Measurements from ENCODE around the gene DNAJB6.

DNAJB6 gene

DNA sequence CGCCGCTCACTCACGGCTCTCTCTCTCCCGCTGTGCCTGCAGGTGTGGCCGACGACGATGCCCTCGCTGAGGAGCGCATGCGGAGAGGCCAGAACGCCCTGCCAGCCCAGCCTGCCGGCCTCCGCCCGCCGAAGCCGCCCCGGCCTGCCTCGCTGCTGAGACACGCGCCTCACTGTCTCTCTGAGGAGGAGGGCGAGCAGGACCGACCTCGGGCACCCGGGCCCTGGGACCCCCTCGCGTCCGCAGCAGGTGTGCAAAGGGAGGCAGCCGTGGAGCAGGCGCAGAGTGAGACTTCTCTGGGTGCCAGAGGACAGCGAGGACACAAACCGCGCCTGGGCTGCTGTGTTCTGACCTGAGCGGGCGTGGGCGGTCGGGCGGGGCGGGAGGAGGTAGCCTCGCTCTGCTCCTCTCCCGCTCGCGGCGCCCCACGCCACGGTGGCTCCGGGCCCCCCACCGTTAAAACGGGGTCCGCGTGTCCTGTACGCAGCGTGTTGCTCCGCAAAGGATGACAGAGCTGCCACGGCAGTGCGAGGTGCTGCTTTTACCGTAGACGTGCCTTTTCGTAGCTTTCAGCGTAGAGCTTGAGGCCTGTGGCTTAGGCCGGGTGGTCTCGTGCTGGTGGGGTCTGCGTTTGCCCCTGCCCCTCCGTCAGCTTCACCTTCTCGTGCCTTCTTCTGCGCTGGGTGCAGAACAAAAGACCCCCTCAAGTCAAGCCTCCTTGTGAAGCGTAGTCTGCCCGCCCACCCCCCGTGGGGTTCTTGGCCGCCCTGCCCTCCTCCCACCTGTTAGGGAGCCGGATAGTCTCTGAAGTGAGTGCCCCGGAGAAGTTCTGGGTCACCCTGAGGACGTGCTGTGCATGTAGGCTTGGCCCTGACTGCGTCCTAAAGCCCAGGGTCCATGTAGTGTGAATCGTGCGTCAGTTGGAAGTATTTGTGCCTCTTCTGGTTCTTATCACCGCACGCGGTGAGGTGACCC is 73.2 kb downstream of the DNAJB6 start:
- DNase-seq (ENCODE audit: low spot score) = no peak

DNA sequence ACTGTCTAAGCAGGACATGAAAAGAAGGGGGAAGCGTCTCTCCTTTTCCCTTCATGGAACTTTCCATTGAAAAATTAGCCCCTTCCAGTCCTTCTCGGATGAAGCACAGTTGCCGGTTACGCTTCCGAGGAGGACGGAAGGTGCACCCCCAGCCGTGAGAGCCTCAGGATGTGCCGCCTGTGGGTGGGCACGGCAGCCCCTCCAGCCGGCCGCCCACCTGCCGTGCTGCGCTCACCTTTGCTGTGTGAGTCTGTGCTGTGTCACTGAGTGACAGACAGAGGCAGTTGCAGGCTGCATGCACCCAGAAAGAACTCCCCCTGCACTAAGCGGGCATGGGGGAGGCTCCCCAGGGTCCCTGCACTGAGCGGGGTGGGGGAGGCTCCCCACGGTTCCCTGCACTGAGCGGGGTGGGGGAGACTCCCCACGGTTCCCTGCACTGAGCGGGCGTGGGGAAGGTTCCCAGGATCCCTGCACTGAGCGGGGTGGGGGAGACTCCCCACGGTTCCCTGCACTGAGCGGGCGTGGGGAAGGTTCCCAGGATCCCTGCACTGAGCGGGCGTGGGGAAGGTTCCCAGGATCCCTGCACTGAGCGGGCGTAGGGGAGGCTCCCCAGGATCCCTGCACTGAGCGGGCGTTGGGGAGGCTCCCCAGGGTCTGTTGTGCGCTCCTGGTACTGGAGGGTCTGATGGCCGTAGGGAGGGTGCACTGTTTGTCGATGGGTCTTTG is 74.2 kb downstream of the DNAJB6 start:
- DNase-seq (ENCODE audit: low spot score) = no peak

DNA sequence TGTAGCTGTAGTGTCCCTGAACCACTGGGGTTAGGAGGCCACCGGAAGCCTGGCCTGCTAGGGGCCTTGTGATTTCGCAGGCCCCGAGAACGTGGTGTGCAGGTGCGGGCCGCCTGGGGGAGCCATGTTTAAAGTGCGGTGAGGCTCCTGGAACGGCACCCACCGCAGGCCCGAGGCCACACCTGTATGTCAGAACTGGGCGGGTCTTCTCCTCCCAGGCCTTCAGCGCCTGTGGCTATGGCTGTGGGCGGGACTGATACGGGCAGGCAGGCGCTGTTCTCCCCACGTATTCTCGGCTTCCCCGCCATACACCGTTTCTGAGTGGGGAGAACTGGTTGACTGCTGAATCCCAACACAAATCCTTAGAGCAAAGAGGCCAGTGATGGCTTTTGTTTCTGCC is 74.8 kb downstream of the DNAJB6 start:
- DNase-seq (ENCODE audit: low spot score) = no peak

DNA sequence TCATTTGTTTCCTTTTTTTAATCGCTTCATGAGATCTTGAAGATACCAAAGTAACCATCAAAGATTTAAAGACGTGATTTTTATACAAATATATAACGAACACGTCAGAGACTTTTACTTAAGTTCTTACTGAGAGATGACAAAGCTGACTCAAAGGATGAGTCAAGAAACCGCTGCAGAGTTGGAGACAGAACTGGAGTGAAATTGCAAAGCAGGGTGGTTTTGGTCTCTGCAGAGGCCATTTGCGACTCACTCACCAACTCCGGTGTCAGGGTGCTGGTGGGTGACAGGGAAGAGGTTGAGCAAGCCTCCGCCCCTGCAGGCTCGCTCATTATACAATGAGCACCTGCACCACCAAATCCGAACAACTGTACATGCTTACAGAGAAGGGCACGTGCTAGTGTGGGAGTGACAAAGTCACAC is 75.2 kb downstream of the DNAJB6 start:
- no peak for DNase-seq (ENCODE audit: low spot score)

DNA sequence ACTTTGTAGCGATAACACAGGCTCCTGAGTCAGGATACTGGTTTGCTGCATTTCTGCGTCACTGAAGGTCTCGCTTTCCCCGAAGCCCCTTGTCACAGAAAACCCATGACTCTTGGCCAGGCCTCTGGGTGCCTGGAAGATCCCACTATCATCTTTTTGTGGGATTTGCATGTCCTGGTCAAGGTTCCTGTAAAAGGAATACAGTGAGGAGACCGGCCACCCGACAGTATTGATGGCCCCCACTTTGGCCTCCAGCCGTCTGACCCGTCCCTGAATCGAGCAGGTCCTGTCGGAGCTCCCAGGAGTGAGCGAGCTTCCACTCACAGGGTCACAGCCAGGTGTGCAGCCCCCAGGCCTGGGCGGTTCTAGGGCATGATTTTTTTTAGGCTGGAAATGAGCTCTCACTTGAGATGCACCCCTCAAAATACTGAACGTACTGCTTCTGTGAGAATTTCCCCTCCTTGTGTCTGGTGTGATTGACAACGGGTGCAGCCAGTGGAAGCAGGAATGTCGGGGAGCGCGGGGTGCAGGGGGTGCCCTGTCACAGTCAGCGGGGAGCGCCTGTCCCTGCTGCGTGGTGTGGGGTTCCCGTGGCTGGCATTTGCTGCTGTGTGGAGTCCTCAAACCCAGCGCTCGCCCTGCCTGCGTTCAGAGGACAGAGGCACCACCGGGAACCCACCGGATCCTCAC is 75.8 kb downstream of the DNAJB6 start:
- DNase-seq (ENCODE audit: low spot score) = no peak

DNA sequence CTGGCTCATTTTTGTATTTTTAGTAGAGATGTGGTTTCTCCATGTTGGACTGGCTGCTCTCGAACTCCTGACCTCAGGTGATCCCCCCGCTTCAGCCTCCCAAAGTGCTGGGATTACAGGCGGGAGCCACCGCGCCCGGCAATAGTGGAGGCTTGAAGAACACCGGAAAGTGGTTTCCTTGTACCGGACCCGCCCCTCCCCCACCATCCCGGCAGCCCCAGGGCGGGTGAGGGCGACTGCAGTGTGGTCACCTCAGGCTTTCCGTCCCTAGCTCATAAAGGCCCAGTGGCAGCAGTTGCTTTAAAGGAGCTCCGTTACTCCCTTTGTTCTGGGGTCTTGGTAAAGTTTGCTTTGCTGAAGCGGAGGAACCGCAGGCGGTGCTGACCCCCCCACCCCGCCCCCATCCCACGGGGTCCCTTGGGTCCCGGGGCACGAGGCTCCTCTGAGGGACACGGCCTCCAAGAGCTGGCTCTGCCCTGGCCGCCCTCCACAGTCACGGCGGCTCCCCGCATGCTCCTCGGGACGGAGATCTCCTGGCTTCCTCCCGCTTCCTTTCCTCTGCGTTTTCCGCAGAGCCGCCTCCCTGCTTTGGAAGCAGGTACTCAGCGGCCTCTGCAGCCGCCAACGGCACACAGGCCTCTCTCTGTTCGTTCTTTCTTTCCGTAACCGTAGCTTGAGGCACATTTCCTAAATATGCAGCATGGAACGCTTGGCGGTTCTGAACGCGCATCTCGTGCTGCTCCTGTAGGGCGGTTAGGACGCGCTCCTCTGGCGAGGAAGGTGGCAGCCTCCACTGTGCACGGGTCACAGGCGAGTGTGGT is 77.3 kb downstream of the DNAJB6 start:
- DNase-seq (ENCODE audit: low spot score) = no peak

DNA sequence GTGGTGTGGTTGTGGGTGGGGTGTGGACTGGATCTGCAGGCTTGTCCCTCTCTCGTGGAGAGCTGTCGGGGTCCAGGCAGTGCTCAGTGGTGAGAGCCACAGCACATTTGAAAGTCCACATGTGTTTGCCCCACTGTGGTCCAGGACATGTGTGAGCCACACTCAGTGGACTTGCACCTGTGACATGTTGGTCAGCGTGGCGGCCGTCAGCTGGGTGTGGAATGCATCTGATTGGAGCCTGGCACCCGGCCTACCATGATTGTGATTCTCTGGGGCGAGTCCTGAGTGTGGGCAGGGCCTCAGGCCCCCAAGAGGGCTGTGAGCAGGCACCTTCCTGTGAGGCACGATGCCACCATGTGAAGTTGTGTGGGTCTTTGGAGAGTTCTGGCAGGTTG is 77.9 kb downstream of the DNAJB6 start:
- no peak for DNase-seq (ENCODE audit: low spot score)

DNA sequence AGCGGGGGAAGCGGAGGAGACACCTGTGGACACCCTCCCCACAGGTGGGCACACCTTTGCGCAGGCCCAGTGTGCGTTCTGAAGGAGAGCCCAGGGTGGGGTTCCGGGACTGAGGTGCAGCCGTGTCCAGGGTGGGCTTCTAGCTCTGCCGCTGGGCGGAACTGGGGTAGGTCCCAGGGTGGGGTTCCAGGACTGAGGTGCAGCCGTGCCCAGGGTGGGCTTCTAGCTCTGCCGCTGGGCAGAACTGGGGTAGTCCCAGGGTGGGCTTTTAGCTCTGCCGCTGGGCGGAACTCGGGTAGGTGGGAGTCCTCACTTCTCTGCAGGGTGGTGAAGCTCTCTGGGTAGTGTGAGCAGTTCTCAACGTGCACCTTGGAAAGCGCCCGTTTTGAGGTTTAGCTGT is 78.7 kb downstream of the DNAJB6 start:
- no peak for DNase-seq (ENCODE audit: low spot score)

DNA sequence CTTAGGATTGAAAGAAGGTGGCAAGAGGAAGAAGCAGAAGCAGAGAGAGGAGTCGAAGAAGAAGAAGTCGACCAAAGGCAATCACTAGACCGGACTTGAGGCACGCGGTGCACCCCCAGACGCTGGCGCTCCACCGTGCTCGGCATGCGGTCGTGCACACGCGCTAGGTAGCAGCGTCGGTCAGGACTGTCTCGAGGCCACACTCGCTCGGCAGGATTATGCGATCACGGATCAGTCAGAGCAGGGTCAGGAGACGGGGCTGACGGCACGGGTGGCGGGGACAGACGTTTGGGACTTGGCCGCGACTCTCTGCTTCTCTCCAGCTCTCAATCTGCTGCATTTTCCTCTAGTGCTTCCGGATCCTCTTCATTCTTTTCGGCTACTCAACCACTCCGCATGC is 79.2 kb downstream of the DNAJB6 start:
- DNase-seq (ENCODE audit: low spot score) = no peak

DNA sequence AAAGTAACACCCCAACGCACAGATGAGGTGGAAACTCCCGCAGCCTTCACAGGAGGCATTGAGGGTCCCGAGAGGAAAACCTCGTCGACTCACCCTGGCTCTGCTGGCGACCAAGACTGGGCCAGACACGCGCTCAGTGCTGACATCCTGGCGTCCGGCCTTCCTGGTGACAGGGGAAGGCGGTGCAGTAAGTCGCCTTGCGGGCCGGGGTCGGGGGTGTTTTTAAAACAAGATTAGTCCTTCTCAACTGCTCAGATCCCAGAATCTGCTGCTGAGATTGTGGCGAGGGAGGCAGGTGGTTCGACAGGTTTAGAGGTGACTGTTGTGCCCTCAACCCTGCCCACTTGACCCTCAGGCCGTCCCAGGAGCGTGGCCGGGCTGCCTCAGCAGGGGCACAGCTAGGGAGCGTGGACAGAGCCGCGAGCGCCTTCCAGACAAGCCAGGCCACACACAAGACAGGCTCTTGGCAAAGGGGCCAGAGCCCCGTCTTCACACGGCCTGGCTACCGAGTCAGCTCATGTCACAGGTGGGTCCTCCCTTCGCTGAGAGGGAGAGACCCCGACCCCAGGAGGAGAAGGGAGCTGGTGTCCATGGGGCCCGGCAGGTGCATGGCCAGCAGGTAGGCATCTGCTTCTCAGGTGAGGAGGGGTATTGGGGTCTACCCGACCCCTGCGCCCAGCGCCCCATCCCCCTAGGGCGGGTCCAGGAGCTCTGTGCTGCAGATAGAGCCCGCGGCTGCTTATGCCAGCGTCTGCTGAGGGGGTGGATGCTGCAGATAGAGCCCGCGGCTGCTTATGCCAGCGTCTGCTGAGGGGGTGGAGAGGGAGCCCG is 81.6 kb downstream of the DNAJB6 start:
- no peak for DNase-seq (ENCODE audit: low spot score)

DNA sequence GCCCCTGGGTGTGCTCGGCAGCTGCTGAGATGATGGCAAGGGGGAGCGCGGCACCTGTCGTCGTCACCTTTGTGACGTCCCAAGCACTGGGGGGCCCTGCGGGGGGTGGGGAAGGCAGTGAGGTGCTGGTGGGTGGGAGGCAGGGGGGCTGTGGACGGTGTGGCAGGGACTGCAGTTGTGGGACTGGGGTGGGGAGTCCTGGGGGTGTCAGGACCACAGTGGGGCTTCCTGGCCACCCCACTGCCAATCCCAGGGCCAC is 82.2 kb downstream of the DNAJB6 start:
- no peak for DNase-seq (ENCODE audit: low spot score)

DNA sequence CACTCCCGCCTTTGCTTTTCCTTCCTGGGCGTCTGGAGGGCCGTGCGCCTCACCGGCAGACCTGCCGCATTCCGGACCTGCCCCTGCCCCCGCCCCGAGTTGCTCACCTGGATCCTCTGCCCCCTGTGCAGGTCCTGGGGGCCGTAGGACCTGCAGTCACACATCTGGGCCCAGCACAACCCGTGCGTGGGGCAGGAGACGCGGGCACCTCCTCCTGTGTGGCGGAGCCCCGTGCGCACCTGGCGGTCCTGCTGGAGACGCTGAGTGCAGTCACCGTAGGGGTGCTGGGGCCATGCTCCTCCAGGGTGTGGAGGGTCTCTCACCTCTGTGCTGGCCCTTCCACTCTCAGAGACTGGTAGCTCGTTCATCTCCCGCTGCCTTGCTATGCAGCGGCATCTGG is 85.5 kb downstream of the DNAJB6 start:
- DNase-seq (ENCODE audit: low spot score) = no peak

DNA sequence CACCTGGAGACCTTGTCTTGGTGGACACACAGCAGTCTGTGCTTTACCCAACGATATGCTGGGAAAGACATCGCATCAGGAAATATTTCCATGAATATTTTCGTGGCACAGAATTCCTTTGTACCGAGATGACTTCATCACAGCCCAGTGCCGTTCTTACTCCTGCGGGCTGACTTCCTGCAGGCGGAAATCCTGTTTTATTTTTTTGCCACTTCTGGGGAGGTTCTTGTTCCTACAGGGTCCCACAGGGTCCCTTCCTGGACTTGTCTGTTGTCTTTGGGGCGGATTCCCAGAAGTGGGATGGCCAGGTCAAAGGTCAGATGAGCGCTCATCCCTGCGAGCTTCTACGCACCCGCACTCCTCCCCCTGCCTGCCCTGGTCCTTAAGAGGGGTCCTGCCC is 86.5 kb downstream of the DNAJB6 start:
- no peak for DNase-seq (ENCODE audit: low spot score)

DNA sequence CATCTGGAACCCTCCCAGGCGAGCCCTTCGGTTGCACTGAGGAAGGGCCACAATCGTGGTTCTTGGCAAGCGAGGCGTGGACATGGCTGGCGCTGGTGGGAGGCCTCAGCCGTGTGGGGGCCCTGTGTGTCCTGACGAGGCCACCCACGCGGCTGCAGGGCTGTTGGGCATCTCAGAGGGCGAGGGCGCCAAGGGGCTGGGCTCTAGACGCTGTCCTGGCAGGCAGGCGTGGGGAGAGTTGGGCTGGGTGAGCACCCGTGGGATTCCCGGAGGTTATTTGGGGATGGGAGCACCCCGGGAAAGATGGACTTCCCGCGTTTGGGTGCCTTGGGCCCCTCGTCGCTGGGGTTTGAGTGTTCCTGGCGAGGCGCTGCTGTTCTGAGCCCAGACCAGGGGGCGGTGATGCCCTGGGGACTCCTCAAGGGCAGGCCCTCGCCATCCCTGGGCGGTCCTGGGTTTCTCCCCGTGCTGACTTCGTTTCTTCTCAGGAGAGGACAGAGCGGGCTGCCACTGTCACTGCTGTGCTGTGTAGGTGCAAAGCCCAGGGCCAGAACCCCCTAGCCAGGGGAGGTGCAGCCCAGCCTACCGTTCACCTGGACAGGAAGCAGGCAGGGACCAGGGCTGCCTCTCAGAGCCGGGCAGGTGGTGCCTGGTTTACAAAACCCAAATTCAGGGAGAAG is 87.2 kb downstream of the DNAJB6 start:
- DNase-seq (ENCODE audit: low spot score) = no peak

DNA sequence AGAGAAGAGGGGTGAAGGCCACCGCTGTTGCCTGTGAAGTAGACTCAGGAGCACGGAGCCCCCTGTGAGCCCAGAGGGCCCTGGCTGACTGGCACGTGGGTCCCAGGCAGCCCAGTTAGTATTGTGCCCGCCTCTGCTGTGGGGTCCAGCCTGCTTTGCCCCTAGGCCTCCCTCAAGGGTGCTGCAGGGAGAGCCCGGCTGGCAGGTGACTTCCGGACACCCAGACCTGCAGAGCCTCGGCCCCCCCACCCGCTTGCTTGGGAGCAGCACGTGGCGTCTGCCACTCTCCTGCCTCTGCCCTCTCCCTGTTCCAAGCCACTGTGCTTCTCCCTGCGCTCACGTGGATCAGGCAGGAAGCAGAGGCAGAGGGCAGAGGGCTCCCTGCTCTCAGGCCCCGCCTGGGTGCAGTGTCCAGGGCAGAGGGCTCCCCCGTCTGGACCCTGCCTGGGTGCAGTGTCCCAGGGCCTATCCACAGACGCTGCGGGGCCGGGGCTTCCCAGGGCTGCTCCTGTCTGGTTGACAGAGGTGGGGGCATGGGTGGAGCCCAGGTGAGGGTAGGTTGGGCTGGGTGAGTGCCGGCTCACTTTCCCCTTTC is 88.4 kb downstream of the DNAJB6 start:
- no peak for DNase-seq (ENCODE audit: low spot score)

DNA sequence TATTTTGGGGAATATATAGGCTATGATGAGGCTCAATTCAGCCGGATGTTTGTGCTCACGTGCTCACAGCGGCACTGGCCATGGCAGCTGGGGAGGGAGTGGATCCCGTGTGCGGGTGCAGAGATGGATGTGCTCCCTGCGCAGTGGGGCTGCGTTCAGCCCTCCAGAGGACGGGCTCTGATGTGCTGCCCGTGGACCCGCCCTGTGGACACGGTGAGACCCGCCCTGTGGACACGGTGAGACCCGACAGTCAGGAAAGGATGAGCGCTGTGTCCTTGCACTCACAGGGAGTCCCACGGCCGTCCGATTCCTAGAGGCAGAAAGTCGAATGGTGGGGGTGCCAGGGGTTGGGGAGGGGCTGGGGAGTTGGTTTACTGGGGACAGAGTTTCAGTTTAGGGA is 89.0 kb downstream of the DNAJB6 start:
- no peak for DNase-seq (ENCODE audit: low spot score)

DNA sequence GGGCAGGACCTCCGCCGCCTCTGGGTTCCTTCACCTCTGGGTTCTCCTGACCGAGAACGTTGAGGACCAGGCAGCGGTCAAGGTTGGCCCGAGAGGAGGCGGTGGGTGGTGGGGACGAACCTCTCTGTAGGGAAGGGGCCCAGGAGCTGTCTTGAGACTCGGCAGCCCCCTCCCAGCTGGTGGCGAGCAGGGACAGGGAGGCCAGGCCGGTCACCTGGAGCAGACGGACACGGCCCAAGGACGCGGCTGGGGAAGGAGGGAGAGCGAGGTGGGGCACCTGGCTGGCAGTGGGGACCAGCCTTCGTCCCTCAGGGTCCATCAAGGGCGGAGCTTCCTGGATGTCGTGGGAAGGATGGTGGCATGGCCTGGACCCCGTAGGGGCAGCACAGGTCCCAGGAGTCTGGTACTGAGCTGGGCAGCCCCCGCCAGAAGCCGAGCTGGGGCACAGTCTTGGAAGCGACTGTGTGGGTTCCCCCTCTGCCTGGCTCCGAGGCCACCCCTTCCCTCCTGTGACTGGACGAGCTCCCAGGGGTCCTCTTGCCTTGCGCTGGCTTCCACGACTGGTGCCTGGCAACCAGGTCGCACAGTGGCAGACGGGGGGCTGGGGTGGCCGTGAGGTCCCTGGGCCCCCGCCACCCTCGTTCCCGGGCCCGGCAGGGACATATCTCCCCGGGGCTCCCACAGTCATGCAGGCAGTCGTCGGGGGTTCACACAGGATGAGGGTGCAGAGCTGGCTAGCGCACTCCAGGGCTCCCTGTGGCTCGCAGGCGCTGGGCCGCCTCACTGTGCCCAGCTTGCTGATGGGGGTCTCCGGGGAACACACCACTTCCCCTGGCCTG is 89.9 kb downstream of the DNAJB6 start:
- no peak for DNase-seq (ENCODE audit: low spot score)

DNA sequence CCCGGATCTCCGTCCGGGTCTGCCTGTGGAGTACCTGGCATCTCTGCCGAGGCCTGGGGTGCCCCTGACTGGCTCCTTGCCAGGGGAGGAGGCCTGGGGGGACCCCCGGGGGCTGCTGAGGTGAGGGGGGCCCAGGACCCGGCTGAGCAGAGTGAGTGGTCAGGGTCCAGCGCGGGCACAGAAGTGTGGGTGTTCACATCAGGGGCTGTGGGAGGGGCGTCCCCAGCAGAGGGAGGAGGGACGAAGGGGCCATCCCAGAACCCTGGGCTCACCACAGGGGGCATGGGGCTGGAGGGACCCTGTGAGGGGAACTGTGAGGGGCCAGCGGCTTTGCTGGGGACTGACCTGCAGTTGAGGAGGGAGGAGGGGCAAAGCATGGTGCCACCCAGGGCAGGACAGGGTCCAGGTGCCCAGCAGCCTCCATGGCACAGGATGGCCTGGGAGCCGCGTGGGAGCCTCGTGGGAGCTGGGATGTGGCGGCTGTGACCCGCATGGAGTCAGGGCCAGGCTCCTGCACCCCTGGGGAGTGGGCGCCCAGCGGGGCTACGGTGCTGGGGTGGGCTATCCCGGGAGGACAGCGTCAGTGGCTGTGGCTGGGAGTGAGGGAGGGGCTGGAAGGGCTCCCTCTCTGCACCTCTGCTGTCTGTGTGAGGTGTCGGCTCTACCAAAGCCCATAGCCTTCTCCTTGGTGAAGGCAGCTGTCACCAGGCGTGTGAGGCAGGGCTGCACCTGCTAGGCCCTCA is 91.2 kb downstream of the DNAJB6 start:
- no peak for DNase-seq (ENCODE audit: low spot score)

DNA sequence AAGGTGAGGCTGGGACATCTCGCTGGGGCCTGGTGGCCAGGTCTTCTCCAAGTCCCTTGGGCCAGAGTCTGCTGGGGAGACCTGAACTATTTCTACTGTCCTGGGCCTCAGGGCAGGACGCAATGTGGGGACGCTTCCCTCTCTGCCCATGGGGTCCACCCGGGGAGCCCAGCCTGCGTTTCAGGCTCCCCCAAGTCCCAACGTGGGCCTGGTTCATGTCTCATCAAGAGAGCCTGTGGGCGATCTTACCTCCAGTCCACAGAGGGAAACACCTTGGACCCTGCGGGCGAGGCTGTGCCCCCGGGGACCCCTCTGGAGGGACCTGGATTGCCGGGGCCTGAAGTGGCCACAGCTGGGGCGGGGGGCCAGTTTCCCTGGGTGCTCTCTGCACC is 91.7 kb downstream of the DNAJB6 start:
- DNase-seq (ENCODE audit: low spot score) = no peak

All from putamen (tissue), 1 donor.